ENCODE measurements around the gene RNF141. TPM values are rescaled to one million over a fixed set of nuclear protein-coding genes. Genes with fewer than 3 reads are reported as not detected.

The RNF141 gene
- total and polyA plus RNA-seq, 12 donors, result 6.7 to 43.0 (median 34.2) TPM

- peaks cover 0 to 18% (median 9%) of the 10 kb centered on the region in 9 donors for H3K4me1 ChIP-seq
These were observed 54.7 kb downstream of the RNF141 start for GRCh38 chr11:10486161-10486840.

GRCh38 chr11:10485646-10486045 lies 55.3 kb downstream of the RNF141 start:
- Histone ChIP-seq H3K36me3 (peaks cover 0 to 81% (median 0%) of the 10 kb centered on the region in 9 donors), H3K4me3 (no peak overlapping the region), H3K27me3 (no peaks in the 10 kb centered on the region), H3K9me3 (no peaks in the 10 kb centered on the region), H3K27ac (no peak overlapping the region), H3K4me1 (peaks cover 0 to 11% (median 5%) of the 10 kb centered on the region in 9 donors)
- ATAC-seq (no peak), DNase-seq (no peak)
- intact Hi-C loops (cut with DNase I), result no loop called here
- WGBS, 2 donors, result 47 to 48% methylated on average over 2 of the region's 2 CpGs
- TF ChIP-seq CTCF (IDR thresholded peaks at IDR 0.05), result no peak

More at GRCh38 chr11:10486161-10486840, 54.7 kb downstream of the RNF141 start:
- ATAC-seq (no peak), DNase-seq (no peak)
- no peak overlapping the region for H3K27ac ChIP-seq
- intact Hi-C loops (cut with DNase I), result no loop called here
- no peak overlapping the region for H3K4me3 ChIP-seq
- WGBS, 2 donors, result 93 to 96% methylated on average over 10 of the region's 10 CpGs
- no peak for TF ChIP-seq CTCF (IDR thresholded peaks at IDR 0.05)
- no peaks in the 10 kb centered on the region for H3K27me3 ChIP-seq
- H3K9me3 ChIP-seq, result no peaks in the 10 kb centered on the region
- peaks cover 0 to 75% (median 0%) of the 10 kb centered on the region in 9 donors for H3K36me3 ChIP-seq

GRCh38 chr11:10484461-10485180 lies 56.4 kb downstream of the RNF141 start:
- DNase-seq (no peak), ATAC-seq (no peak)
- peaks cover 0 to 86% (median 0%) of the 10 kb centered on the region in 9 donors for H3K36me3 ChIP-seq
- H3K9me3 ChIP-seq, result no peaks in the 10 kb centered on the region
- peaks cover 0 to under 1% (median 0%) of the 10 kb centered on the region in 9 donors for H3K4me1 ChIP-seq
- H3K4me3 ChIP-seq, result no peak overlapping the region
- intact Hi-C loops (cut with DNase I), result no loop called here
- H3K27ac ChIP-seq, result no peak overlapping the region
- WGBS, 2 donors, result 88 to 91% methylated on average over 16 of the region's 16 CpGs
- TF ChIP-seq CTCF (IDR thresholded peaks at IDR 0.05), result no peak
- no peaks in the 10 kb centered on the region for H3K27me3 ChIP-seq

GRCh38 chr11:10483584-10483983 lies 57.4 kb downstream of the RNF141 start:
- intact Hi-C loops (cut with DNase I), result no loop called here
- H3K4me3 ChIP-seq, result no peak overlapping the region
- no peaks in the 10 kb centered on the region for H3K4me1 ChIP-seq
- H3K9me3 ChIP-seq, result no peaks in the 10 kb centered on the region
- no peak for ATAC-seq
- H3K27ac ChIP-seq, result no peak overlapping the region
- H3K36me3 ChIP-seq, result peaks cover 0 to 85% (median 0%) of the 10 kb centered on the region in 9 donors
- WGBS, 2 donors, result 65 to 81% methylated on average over 3 of the region's 3 CpGs
- H3K27me3 ChIP-seq, result no peaks in the 10 kb centered on the region
- TF ChIP-seq CTCF (IDR thresholded peaks at IDR 0.05), result no peak
- no peak for DNase-seq
